IMR-90 (cell line): Measurements from ENCODE around the gene SKP2. TPM values are rescaled to one million over a fixed set of nuclear protein-coding genes. Genes with fewer than 3 reads are reported as not detected.
"Not testable (repeated sequence)": the region's sequence is repeated elsewhere in the genome, so short reads cannot be mapped to it uniquely, and the experiment has no call there.

Source experiments
- ATAC-seq: fragments of 200-7000 bp; cut with Tn5 transposase; 2 replicates; pipeline ENCODE4 v1.9.1; 2020; ENCODE audit warnings: low read depth, mild to moderate bottlenecking, moderate library complexity
- BruUV-seq: library from RNA; stranded (reverse); fragments of 400-500 nt; replicated peaks from 2 replicates; lab custom pipeline; 2021; lab: Mats Ljungman, UMichigan
- CTCF ChIA-PET: fragments of 300-600 bp; formaldehyde crosslinking; extraction: SDS; loops from one replicate; lab custom pipeline; 2021; ENCODE audit warnings: antibody characterized with exemption; lab: Yijun Ruan, JAX
- POLR2A ChIA-PET: fragments of 300-600 bp; sonication (Branson Sonifier 250); formaldehyde crosslinking; loops from one replicate; lab custom pipeline; 2022; ENCODE audit warnings: antibody characterized with exemption; ENCODE audit not compliant: unreplicated experiment; lab: Charles Lee
- DNase-seq: peaks from one replicate; pipeline ENCODE4 v3.0.0; 2013
- H2AFZ ChIP-seq: replicated peaks from 2 replicates; pipeline ENCODE3; 2013; ENCODE audit warnings: low read length, mild to moderate bottlenecking; ENCODE audit not compliant: poor library complexity
- H2AK5ac ChIP-seq: 2 replicates; pipeline ENCODE4 v1.6.1; 2013; ENCODE audit warnings: low read depth, low read length, inconsistent platforms
- H2AK9ac ChIP-seq: replicated peaks from 2 replicates; pipeline ENCODE3; 2013; ENCODE audit warnings: mild to moderate bottlenecking, low read depth, low read length, moderate library complexity; ENCODE audit not compliant: poor library complexity
- H2BK120ac ChIP-seq: 2 replicates; pipeline ENCODE4 v1.6.1; 2013; ENCODE audit warnings: low read depth, low read length, inconsistent platforms
- H2BK15ac ChIP-seq: 3 replicates; pipeline ENCODE4 v1.6.1; 2013; ENCODE audit warnings: low read depth, low read length, inconsistent platforms
- H2BK20ac ChIP-seq: 2 replicates; pipeline ENCODE4 v1.6.1; 2013; ENCODE audit warnings: low read depth, mild to moderate bottlenecking, inconsistent platforms, low read length, moderate library complexity
- H2BK5ac ChIP-seq: 2 replicates; pipeline ENCODE4 v1.6.1; 2013; ENCODE audit warnings: mild to moderate bottlenecking, low read depth, low read length, inconsistent platforms; ENCODE audit not compliant: poor library complexity, severe bottlenecking
- H3K14ac ChIP-seq: replicated peaks from 2 replicates; pipeline ENCODE4 v1.6.1; 2013; ENCODE audit warnings: low read depth, low read length, inconsistent platforms
- H3K18ac ChIP-seq: 2 replicates; pipeline ENCODE4 v1.6.1; 2013; ENCODE audit warnings: low read depth, low read length, control low read depth
- H3K23ac ChIP-seq: 2 replicates; pipeline ENCODE4 v1.6.1; 2013; ENCODE audit warnings: low read depth, low read length, inconsistent platforms
- H3K27ac ChIP-seq: 2 replicates; pipeline ENCODE4 v1.5.1; 2013; ENCODE audit warnings: mild to moderate bottlenecking, control low read depth, low read length; ENCODE audit not compliant: insufficient read depth
- H3K27me3 ChIP-seq: 2 replicates; pipeline ENCODE4 v1.6.1; 2013; ENCODE audit warnings: low read length; ENCODE audit not compliant: control insufficient read depth, insufficient read depth
- H3K36me3 ChIP-seq: 2 replicates; pipeline ENCODE4 v1.6.1; 2013; ENCODE audit warnings: low read length, mixed read lengths; ENCODE audit not compliant: control insufficient read depth, insufficient read depth
- H3K4ac ChIP-seq: 2 replicates; pipeline ENCODE4 v1.6.1; 2013; ENCODE audit warnings: low read depth, low read length, inconsistent platforms
- H3K4me1 ChIP-seq: 2 replicates; pipeline ENCODE4 v1.6.1; 2013; ENCODE audit warnings: low read length, mixed read lengths; ENCODE audit not compliant: control insufficient read depth, insufficient read depth
- H3K4me2 ChIP-seq: 2 replicates; pipeline ENCODE4 v1.6.1; 2013; ENCODE audit warnings: low read depth, mild to moderate bottlenecking, control low read depth, low read length, moderate library complexity
- H3K4me3 ChIP-seq: 2 replicates; pipeline ENCODE4 v1.5.1; 2013; ENCODE audit warnings: low read depth, mild to moderate bottlenecking, control low read depth, low read length, moderate library complexity; ENCODE audit not compliant: insufficient read depth
- H3K56ac ChIP-seq: 2 replicates; pipeline ENCODE4 v1.6.1; 2013; ENCODE audit warnings: low read length, inconsistent platforms; ENCODE audit not compliant: insufficient read depth; ENCODE audit errors: extremely low read depth
- H3K79me1 ChIP-seq, 2 experiments: 2 replicates each; pipeline ENCODE4 v1.6.1; 2013; ENCODE audit warnings: low read length in 2 of 2, inconsistent platforms in 1 of 2, low read depth in 1 of 2
- H3K9ac ChIP-seq: 2 replicates; pipeline ENCODE4 v1.6.1; 2013; ENCODE audit warnings: low read depth, low read length, control low read depth
- H3K9me1 ChIP-seq: 2 replicates; pipeline ENCODE4 v1.6.1; 2013; ENCODE audit warnings: low read length, inconsistent platforms; ENCODE audit not compliant: insufficient read depth
- H3K9me3 ChIP-seq: 2 replicates; pipeline ENCODE4 v1.6.1; 2013; ENCODE audit warnings: low read length; ENCODE audit not compliant: control insufficient read depth, insufficient read depth
- H4K20me1 ChIP-seq: 2 replicates; pipeline ENCODE4 v1.6.1; 2013; ENCODE audit warnings: low read length, inconsistent platforms; ENCODE audit not compliant: insufficient read depth
- H4K5ac ChIP-seq: 2 replicates; pipeline ENCODE4 v1.6.1; 2013; ENCODE audit warnings: mild to moderate bottlenecking, low read depth, low read length, control low read depth
- H4K8ac ChIP-seq, 2 experiments: 2 replicates each; pipeline ENCODE4 v1.6.1; 2013; ENCODE audit warnings: low read depth in 2 of 2, low read length in 2 of 2, control low read depth in 1 of 2, inconsistent platforms in 1 of 2
- H4K91ac ChIP-seq: 2 replicates; pipeline ENCODE4 v1.6.1; 2013; ENCODE audit warnings: low read depth, low read length, inconsistent platforms; ENCODE audit not compliant: insufficient read depth
- WGBS, 2 experiments: methylation state at CpG; one replicate each; pipeline versions ENCODE4 v1.1.5 to v1.1.7; 2013; ENCODE audit warnings: missing lambda C conversion rate in 2 of 2; ENCODE audit not compliant: insufficient read length in 1 of 2; ENCODE audit errors: extremely low coverage in 2 of 2; 5-methylcytosine and 5-hydroxymethylcytosine counted together
- dilution Hi-C: fragments of 300-500 bp; cut with HindIII; formaldehyde crosslinking; loops from one replicate; pipeline ENCODE4 v1.14.3; 2018; ENCODE audit warnings: low sequenced_read_pairs; ENCODE audit not compliant: unreplicated experiment
- in situ Hi-C: fragments of 300-500 bp; cut with MboI; formaldehyde crosslinking; loops from 3 replicates; pipeline ENCODE4 v1.14.3; 2019; ENCODE audit warnings: low sequenced_read_pairs, inconsistent platforms, mixed read lengths
- intact Hi-C: fragments of 100-400 bp; cut with micrococcal nuclease; formaldehyde crosslinking; loops from 2 replicates; pipeline ENCODE4 v1.10.0; 2022
- polyA plus RNA-seq, 3 experiments: library from polyadenylated mRNA; depleted of rRNA; stranded (reverse); fragments of >200 nt; gene quantifications; 2 replicates each; pipeline ENCODE4 v1.2.3, GENCODE V29; 2012; ENCODE audit warnings: low replicate concordance in 1 of 3
- total RNA-seq: library from RNA; depleted of rRNA; stranded (reverse); fragments of >200 nt; gene quantifications from 2 replicates; pipeline ENCODE4 v1.2.3, GENCODE V29; 2012

Gene SKP2
- total and polyA plus RNA-seq, 2 of the 4 experiments (the other 2 are of a cell fraction) = 23.3 to 92.1 TPM

DNA sequence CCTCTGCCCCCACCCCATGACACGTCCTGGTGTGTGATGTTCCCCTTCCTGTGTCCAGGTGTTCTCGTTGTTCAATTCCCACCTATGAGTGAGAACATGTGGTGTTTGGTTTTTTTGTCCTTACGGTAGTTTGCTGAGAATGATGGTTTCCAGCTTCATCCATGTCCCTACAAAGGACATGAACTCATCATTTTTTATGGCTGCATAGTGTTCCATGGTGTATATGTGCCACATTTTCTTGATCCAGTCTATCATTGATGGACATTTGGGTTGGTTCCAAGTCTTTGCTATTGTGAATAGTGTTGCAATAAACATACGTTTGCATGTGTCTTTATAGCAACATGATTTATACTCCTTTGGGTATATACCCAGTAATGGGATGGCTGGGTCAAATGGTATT lies 32.5 kb downstream of the SKP2 start:
- H4K91ac ChIP-seq, H3K36me3 ChIP-seq, H2AK5ac ChIP-seq, in situ Hi-C loops, H3K4me1 ChIP-seq, CTCF ChIA-PET, H2AK9ac ChIP-seq, H4K20me1 ChIP-seq, BruUV-seq, POLR2A ChIA-PET, H3K27me3 ChIP-seq, H3K9me3 ChIP-seq, H3K4ac ChIP-seq, H4K8ac ChIP-seq, H3K56ac ChIP-seq, DNase-seq, H3K18ac ChIP-seq, H2BK120ac ChIP-seq, H3K4me3 ChIP-seq, H3K23ac ChIP-seq, H4K5ac ChIP-seq, H3K27ac ChIP-seq, H3K9ac ChIP-seq, H2AFZ ChIP-seq, H2BK15ac ChIP-seq, H3K4me2 ChIP-seq, H3K79me1 ChIP-seq, dilution Hi-C loops, intact Hi-C loops, H2BK20ac ChIP-seq, H2BK5ac ChIP-seq, H3K9me1 ChIP-seq, ATAC-seq, H3K14ac ChIP-seq: not testable (repeated sequence)
- WGBS, 2 experiments = no CpG with 5 or more reads among the region's 4 CpGs
